Measurements from ENCODE around the gene VKORC1.

Gene VKORC1

DNA sequence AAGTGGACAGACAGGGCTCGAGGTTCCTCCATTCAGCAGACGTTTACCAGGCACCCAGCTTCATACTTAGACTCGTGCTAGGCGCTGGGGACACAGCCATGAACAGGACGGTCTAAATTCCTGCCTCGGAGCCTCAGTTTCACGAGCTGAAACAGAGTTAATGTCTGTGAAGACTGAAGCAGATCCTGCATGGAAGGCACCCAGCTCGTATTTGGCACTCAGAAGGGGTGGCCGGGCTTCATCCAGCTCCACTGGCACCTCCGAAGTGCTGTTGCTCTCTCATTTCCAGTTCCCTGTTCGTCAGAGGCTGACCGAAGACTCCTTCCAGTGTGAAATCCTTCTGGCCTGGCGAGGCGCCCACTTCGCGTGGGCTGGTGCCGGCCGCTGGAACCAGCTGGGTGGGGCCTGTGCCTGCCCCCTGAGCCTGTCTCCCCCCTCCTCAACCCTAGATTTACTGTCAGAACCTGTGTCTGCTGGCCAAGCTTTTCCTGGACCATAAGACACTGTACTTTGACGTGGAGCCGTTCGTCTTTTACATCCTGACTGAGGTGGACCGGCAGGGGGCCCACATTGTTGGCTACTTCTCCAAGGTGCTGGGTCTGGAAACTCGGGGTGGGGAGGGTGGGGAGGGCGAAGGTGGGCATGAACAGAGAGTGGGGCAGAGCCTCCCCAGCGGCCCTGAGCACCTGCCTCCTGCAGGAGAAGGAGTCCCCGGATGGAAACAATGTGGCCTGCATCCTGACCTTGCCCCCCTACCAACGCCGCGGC is 35.2 kb upstream of the VKORC1 start:
- DNase-seq, result no peak

DNA sequence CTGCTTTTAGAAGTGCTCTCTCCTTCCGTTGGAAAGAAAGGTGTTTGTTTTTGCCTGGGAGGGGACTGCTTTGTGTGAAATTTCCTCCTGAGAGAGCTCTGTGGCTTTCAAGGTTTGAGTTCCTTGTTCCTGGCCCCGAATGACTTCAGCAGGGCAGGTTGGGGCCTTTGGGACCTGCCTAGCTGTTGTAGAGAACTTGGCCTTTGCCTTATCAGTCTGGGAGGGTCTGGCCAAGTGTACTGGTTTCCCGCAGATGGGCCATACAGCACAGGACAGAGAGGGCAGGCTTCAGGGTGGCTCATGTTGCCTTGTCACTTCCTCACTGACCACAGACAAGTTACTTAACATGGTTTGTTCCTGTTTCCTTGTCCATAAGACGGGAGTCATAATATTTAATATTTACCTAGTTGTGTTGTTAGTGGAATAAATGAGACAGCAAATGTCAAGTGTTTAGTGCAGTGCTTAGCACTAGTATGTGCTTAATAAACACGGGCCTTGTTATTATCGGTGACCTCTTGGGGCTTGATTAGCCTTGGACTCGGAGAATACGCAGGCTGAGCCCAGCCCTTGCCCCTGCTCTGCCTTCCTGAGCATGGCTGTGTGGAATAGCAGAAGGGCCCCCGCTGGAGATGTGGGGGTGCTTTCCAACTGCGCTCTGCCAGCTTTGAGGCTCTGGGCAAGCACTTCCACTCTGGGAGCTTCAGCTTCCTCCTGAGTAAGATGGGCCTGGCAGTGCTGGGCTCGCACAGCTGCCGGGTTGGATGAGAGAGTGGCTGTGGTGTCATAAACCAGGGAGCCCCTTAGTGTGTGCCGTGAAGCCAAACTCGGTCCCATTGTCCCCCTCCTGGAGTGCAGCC is 34.3 kb upstream of the VKORC1 start:
- no peak for DNase-seq

DNA sequence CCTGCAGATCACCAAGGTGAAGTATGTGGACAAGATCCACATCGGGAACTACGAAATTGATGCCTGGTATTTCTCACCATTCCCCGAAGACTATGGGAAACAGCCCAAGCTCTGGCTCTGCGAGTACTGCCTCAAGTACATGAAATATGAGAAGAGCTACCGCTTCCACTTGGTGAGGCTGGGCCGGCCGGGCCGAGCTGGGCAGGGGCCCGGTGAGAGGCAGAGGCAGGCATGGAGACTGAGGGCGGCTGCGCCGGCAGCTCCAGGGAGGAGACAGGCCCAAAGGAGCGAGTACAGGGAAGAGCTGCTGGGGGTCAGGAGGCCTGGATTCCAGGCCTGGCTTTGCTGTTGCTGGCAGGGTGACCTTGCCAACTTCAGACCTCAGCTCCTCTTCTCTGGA is 32.6 kb upstream of the VKORC1 start:
- no peak for DNase-seq

DNA sequence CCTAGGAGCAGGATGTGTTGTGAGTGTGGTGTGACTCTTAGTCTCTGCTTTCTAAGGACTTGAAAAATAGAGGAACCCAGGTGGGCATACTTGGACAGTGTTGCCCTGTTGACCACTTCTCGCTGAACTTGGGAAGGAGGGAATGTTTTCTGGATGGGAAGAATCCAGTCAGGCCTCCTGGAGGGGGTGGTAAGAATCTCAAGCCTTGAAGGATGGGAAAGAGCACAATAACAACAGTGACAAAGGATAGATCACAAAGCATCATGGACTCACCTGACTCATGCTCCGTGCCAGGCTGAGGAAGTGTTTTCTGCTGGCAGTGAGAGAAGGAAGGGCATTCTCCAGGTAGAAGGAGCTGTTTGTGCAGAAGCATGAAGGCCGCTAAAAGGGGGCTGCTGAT is 31.2 kb upstream of the VKORC1 start:
- DNase-seq, result no peak

DNA sequence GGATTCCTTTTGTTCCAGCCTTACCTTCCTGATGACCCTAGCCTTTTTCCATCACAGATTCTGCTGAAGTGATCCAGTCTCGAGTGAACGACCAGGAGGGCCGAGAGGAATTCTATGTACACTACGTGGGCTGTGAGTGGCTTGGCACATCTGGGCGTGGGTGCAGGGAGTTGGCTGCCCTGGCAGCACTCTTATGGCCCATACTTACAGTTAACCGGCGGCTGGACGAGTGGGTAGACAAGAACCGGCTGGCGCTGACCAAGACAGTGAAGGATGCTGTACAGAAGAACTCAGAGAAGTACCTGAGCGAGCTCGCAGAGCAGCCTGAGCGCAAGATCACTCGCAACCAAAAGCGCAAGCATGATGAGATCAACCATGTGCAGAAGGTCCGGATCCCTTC is 25.5 kb upstream of the VKORC1 start:
- no peak for DNase-seq

DNA sequence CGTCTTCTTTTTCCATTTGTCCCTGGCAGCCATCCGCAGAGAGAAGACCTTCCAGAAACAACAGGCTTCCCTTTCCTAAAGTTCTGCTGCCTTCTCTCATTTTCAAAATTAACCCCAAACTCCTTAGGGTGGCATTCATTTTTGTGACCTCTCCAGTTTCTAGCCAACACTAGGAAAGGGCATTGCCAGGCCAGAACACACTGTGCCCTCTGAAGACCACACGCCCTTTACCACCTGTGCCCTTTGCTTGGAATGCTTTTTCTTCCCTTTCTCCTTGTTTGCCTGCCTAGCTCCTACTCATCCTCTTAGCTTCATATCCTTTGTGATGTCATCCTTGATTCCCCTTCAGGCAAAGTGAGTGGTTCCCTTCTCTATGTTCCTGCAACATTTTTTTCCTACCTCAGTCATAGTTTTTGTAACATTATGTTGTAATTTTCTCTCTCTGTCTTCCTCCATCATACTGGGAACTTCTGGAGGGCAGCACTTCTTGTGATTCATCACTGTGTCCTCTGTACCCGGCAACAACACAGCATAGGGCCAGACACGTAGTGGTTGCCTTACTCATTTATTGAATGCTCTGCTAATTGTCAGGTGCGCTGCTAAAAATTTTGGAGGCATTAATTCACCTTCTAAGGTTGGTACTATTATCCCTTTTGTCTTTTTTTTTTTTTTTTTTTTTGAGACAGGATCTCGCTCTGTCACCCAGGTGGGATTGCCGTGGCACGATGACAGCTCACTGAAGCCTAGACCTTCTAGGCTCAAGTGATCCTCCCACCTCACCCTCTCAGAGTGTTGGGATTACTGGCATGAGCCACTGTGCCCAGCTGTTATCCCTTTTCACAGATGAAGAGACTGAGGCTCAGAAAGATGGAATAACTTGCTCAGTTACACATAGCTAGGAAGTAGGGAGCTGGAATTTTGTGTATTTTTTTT is 23.9 kb upstream of the VKORC1 start:
- DNase-seq, result no peak

DNA sequence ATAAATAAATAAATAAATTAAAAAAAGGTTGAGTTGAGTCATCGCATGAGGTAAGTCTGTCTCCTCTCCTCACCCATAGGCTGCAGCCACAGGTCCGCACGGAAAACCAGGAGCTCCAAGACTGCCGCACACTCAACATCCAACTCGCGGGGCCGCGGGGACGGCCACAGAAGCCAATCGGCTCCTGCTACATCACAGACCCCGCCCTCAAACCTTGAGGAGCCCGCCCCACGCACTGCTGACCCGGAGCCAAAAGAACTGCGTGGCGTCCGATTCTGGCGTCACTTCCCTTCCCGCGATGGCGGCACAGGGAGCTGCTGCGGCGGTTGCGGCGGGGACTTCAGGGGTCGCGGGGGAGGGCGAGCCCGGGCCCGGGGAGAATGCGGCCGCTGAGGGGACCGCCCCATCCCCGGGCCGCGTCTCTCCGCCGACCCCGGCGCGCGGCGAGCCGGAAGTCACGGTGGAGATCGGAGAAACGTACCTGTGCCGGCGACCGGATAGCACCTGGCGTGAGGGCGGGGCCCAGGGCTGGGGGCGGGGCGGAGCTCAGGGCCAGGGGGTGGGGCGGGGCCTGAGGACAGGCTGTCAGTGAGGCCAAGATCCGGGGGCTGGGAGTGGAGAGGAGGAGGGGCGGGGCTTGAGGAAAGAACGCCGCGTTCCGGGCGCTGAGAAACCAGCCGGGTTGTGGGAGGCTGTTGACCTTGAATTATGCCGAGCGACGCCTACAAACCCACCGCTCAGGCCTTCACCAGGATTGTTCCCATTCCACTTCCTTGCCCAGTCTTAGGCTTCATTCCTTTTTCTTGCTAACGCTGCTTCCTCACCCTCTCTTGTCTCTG is 23.0 kb upstream of the VKORC1 start, which contains the start of gene KAT8:
TSS of gene KAT8 (plus strand) at position 281 of the 839 bp plus-strand sequence. CDS start at position 299, 18 bp downstream.
- DNase-seq, result peak; percentile 97 to 98

DNA sequence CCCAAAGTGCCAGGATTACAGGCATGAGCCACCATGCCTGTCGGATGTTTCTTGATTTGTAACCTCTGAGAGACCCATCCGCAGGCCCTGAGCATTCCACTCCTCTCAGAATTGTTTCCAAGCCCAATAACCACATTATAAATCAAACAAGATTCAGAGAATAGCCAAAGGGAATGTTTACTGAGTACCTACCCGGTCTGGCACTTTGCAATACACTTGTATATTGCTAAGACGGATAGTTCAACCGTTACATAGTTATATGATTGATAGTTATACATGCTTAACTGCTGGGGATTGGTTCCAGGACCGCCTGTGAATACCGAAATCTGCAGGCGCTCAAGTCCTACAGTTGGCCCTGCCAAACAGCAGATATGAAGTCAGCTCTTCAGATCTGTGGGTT is 19.9 kb upstream of the VKORC1 start:
- DNase-seq, result no peak

DNA sequence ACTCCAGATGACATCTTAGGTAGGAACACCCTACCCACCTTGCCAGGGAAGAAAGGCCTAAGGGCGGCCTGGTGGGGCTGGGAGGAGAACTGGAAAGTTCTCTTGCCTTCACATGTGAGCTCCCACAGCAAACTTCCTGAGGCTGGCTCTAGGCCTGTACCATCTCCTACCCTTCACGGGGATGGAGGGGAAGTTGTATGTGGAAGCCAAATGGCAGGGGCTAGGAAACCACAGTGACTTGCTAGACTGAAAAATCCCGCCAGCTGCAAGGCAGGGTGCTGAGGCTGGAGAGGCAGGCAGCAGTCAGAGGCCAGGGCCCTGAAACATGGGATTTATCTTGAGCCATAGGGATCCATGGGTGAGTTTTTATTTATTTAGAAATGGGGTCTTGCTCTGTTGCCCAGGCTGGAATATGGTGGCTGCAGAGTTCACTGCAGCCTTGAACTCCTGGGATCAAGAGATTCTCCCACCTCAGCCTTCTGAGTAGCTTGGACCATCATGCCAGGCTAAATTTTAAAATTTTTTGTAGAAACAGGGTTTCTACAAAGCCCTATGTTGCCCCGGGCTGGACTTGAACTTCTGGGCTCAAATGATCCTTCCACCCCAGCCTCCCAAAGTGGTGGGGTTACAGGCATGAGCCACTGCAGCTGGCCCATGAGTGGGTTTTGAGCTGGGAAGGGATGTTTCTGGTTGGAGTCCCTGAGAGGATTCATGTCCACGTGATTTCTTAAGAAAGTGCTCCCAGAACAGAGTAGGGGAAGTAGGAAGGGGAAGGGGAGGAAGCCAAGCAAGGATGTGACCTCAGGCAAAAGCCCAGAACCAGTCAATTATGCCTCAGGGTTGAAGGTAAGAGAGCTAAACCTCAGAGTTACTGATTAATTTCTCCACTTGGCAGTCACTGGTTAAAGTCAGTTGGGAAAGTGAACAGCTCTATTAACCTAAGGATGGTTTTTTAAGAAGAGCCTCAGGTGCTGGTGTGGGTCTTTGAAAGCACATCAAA is 18.8 kb upstream of the VKORC1 start:
- no peak for DNase-seq

DNA sequence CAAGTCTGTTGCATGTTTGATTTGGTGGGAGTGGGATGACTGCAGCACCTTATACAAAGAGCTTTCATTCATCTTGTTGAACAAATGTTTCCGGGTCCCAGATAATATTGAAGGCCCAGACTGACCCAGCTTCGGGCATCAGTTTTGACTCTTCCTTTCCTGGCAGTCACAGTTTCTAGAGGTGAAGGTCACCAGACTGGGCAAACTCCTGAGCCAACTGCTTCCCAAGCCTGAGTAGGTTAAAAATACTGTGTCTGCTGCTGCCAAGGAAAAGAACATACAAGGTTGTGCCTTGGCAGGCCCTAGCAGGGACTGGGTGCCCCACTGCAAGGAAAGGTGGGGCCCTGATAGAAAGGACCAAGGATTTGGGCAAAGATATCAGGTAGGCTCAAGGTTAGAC is 18.1 kb upstream of the VKORC1 start:
- DNase-seq, result no peak

DNA sequence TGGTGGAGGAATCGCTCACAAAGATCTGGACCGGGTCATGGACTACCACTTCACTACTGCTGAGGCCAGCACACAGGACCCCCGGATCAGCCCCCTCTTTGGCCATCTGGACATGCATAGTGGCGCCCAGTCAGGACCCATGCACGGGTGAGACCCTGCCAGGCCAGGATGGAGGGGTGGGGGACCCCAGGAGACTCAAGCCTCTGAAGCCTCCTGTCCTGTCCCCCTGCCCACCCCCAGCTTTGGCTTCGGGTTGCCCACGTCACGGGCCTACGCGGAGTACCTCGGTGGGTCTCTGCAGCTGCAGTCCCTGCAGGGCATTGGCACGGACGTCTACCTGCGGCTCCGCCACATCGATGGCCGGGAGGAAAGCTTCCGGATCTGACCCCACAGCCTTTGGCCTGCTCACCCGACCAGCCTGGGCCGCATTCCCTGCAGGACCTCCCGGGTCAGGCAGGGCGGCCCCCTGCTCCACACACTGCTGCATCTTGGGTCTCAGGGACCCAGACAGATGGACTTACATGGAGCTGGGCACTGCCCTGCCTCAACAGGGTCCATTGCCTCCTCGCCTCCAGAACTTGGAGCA is 17.4 kb upstream of the VKORC1 start:
- DNase-seq, result no peak

DNA sequence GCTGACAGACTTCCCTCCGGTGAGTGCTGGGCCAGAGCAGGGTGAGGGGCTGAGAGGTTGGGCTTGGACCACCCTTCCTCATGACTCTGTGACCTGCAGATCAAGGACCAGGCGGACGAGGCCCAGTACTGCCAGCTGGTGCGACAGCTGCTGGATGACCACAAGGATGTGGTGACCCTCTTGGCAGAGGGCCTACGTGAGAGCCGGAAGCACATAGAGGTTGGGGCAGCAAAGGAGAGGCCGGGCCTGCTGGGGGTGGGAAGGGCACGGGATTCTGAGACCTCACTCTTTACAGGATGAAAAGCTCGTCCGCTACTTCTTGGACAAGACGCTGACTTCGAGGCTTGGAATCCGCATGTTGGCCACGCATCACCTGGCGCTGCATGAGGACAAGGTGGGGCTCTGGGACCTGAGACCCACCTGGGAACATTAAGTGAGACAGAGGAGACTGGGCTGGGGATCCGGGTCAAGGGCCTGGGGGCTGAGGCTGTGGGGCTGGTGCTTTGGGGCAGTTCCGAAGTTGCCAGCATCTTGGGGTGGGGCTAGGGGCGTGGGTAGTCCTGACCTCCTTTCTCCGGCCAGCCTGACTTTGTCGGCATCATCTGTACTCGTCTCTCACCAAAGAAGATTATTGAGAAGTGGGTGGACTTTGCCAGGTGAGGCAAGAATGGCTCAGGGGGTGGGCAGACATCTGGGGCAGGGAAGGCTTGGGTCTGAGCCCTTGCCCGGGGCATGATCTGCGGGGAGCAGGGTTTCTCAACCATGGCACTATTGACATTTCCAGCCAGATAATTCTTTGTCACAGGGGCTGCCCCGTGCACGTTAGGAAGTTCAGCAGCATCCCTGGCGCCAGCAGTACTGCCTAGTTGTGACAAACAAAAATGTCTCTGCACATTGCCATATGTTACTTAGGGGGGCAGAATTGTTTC is 15.8 kb upstream of the VKORC1 start:
- DNase-seq, result no peak

DNA sequence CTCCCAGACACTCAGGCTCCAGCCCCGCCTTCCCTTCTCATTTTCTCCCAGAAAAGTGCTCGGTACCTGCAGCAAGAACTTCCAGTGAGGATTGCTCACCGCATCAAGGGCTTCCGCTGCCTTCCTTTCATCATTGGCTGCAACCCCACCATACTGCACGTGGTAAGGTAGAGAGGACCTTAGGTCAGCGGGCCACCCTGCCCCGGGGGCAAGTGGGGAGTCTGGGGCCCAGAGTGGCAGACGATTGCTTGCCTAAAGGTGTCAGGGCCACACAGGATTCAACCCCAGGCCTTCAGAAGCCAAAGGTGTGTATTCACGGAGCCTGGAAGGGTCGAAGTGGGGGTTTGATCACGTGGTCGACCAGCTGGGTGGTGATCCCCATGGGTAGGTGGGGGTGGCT is 15.0 kb upstream of the VKORC1 start:
- DNase-seq, result no peak

DNA sequence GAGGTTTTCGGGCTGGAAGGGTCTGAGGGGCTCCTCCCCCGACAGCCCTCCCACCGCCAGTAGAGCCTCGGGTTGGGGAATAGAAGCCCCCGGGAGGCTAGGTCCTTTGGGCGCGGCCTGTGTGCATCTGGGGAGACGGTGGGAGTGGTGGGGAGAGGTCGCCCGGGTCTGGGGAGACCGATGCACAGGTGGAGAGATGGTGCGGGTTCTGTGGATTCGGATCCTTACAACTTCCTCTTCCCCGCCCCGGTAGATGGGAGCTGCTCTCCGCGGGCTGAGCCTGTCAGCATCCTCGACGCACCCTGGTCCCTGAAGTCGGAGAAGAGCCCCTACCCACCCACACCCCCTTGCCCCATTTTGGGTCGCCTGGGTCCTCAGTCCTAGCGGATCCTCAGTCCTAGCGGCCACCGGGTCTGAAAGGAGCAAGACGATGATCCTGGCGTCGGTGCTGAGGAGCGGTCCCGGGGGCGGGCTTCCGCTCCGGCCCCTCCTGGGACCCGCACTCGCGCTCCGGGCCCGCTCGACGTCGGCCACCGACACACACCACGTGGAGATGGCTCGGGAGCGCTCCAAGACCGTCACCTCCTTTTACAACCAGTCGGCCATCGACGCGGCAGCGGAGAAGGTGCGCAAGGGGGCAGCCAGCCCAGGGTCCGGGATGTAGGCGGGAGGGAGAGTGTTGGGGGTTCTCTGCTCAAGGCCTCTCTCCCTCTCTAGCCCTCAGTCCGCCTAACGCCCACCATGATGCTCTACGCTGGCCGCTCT is 14.4 kb upstream of the VKORC1 start:
- no peak for DNase-seq

DNA sequence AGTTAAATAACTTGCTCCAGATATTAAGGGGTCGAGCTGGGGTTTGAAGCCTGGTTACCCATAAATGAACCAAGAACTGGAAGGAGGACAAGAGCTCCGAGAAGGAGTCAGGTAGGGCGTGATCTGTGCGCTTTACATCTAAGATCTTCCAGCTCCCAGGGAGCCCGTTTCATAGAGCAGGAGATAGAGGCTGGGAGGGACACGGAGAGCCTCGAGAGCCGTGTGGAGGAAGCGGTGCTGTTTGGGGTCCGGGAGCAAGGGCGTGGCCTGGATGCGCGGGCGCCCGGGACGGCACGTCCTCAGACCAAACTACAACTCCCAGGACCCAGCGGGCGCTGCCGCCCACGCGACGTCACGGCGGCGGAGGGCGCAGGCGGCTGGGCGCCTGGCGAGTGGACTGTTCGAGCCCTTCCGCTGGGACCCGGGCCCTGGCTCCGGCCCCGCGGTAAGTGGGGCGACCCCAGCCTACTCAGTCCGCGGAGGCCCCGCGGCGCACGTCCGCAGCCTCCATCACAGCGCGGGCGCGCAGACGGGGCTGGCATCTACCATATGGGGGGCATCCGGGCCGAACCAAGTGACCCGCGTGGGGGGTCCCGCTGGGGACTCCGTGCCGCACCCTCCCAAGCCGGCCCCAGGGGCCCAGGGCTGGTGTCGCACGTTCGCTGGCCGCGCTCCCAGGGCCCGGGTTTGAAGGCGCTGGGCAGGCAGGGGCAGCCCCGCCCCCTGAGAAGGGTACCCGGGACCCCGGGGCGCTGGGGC is 13.6 kb upstream of the VKORC1 start, which contains the start of gene BCKDK:
TSS of gene BCKDK (plus strand) at position 352 of the 759 bp plus-strand sequence. CDS start 838 bp downstream, outside the sequence.
- DNase-seq, result peak; percentile 78 to 86

DNA sequence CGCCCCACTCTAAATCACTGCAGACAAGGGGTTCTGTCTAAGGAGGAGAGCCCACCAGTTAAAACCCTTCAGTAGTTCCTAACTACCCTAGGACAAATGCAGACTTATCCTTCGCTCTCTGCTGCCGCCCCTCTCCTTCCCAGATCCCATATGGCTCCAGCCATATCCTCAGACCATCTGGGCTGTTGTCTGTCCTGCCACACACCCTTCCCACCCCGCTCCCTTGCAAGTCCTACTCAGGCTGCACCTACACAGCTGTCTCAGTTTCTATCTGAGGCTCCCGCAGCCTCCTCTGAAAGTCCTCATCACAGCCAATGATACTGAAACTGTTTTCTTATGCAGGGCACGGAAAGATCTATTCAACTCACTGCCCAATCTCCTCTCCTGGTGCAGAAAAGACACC is 12.9 kb upstream of the VKORC1 start:
- peak; percentile 43 to 48 for DNase-seq
